GM18526 (cell line): ENCODE results near the gene LATS1.

Experiments
- POLR2A ChIP-seq: IDR thresholded peaks from 3 replicates; pipeline ENCODE4 v1.6.1; 2011; ENCODE audit not compliant: insufficient read length; ENCODE audit errors: extremely low read depth

The LATS1 gene

DNA sequence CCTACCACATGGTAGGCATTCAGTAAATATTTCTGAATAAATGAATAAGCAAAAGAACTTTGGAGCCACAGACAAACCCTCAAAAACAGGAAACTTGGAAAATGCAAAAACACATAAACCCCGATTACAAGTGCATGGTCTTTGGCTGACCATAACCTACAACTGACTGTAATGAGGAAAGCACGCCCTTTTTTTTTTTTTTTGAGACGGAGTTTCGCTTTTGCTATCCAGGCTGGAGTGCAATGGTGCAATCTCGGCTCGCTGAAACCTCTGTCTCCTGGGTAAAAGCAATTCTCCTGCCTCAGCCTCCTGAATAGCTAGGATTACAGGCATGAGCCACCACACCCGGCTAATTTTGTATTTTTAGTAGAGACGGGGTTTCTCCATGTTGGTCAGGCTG, 11.9 kb upstream of the LATS1 start:
- TF ChIP-seq POLR2A: no peak

DNA sequence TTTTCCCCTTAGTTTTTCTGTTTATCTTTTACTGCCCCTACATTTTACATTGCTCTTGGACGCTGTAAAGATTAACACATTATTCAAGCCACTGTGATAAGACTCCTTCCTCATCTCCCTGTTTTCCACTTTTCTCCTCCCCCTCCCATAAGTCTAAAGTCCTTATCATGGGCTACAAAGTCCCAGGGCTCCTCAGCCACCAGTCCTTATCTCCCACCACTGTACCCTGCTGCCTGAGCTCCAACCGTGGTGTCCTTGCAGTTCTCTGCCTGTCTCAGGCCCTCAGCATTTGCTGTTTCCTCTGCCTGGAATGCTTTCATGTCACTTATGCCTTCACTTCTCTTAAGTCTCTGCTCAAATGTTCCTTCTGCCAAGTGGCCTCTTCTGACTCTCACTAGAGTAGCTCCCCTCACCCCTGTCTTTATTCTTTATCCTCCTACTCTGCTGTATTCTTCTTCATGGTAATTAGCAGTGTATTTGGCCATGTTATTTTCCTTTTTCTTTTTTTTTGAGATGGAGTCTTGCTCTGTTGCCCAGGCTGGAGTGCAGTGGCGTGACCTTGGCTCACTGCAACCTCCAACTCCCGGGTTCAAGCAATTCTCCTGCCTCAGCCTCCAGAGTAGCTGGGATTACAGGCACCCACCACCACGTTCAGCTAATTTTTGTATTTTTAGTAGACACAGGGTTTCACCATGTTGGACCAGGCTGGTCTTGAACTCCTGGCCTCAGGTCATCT, 10.8 kb upstream of the LATS1 start:
- no peak for TF ChIP-seq POLR2A

DNA sequence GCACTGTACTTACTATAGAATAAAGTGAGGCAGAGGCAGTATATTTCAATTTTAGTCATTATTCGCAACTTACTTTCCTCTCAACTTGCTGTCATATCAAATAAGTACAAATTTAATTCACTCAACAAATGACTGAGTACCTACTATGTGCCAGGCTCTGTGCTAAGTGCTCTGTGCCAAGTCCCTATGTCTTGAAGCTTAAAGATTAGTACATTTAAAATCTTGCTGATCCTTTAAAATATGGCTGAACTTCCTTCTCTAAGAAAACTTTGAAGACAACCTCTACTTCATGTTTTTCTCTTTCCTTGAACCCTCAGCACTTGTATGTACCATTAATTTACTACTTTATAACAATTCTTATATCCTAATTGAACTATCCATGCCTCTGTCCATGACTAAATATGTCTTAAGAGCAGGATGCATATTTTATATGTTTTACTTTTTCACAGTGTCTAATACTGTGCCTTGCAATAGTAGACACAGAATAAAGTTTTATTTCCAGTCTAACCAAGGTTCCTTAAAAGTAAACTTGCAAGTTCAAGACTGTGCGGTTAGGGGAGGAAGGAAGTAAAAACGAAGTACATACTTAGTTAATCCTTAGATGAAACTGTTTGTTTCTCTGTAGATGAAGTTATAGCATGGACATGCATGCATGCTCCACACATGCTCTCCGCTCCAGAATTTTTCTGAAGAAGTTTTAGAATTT, 10.0 kb upstream of the LATS1 start:
- no peak for TF ChIP-seq POLR2A

DNA sequence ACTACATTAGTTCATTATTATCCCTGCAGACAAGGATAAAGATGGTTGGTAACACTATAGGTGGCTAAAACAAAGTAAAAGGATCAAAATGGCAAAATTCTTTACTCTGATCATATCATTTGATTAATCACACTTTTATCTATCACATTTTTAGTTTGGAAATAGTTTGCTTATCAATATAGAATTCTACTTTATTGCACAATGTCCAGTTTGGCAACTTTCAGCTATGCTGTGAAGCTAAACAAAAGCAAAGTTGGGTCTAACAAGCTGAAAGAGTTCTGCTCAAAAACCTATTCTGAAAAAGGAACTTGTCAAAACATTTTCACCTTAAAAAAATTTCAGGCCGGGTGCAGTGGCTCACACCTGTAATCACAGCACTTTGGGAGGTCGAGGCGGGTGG, 7.9 kb upstream of the LATS1 start:
- TF ChIP-seq POLR2A: no peak

DNA sequence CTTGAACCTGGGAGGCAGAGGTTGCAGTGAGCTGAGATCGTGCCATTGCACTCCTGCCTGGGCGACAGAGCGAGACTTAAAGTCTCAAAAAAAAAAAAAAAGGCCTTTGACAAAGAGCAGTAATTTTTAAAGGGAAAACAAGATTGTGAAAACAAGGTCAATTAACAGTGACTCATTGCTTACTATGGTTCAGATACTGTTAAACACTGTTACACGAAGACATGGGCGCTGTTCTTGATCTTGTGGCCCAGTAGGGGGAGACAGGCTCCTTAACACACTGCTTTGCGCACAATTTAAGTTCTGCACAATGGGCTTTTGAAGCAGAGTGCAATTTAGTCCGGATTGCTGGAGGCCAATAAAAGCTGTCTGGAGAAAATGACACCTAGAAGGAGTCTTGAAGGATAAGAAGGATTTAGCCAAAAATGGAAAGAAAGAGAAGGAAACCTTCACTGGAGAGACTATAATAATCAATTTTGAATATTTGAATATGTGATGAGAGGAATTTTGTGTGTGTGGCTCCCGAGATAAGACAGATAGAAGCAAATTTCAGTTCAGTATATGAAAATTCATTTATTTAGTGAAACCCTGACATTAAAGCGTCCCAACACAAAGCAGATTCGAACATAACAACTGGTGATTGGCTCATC, 6.0 kb upstream of the LATS1 start:
- TF ChIP-seq POLR2A: no peak

DNA sequence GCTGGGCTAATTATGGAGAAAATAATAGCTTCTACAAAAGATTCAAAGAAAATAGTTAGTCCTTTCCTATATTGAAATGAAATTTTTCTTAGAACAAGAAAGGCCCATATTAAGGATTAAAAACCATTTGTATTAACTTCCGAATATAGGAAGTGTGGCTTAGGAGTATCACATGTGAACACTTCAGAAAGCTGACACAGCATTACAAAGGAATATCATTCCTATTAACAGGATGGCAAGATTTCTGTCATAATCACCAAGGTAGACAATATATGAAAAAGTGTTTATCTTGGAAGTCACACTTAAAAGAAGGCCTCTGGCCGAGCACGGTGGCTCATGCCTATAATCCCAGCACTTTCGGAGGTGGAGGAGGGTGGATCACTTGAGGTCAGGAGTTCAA, 5.4 kb upstream of the LATS1 start:
- no peak for TF ChIP-seq POLR2A

DNA sequence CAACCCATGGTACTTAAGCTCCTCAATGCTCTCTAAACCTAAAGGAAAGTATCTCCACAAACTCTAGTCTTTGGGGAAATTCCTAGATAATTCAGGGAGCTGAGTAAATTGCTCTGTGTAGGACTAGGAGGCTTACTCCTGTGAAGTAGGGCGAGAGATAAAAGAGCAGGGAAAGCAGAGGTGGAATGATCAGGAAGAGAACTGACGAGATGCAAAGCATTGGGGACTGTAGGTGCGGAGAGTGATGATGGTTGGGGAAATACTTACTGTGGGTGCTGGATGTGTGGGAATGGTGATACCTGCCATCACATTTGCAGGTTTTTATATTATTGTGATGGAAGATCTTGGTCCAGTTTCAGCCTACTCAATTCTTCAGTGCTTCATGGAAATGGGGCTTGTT, 1.6 kb upstream of the LATS1 start:
- TF ChIP-seq POLR2A: no peak

DNA sequence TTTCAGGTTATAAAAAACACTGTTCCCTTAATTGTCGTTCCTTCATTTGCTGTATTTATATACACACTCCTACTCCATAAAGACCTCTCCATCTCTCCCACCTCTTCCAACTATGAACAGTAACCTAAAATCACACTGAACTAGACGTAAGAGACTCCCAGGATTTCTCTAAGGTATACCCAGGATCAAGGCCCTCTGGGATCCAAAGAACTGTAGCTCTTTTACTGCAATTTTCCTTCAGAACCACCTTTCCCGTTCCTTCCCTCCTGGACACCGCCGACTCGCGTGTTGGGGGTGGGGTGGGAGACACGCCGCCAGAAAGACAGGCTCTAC, 680 bp downstream of the LATS1 start:
- no peak for TF ChIP-seq POLR2A

DNA sequence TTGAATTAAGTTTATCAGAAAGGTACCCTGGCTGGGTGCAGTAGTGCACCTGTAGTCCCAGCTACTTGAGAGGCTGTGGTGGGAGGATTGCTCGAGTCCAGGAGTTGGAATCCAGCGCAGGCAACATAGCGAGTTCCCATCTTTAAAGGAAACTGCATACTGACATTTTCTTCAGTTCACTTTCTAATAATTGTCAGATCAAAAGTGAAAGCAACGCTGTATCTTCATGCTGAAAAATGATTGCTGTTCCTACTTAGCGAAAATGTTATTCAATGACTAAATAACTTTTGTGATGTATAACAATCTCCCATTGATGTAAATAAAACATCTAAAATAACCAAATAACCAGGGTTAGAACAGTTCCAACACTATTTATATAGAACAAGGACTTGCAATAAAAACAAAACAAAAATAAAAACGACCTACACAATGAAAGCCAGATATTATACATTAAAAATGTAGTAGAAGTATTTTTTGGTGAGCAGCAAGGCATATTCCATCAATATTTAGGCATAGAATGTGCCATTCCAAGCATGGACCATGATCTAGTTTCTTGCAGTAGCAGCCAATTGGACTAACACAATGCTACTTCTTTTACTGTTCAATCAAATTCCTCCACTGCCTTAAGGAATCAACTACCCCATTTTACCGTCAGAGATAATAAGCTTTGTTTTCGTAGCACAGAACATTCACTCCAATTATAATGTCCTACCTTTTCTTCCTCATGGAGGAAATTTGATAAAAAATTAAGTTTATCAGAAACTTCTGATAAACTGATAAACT, 1.5 kb downstream of the LATS1 start:
- TF ChIP-seq POLR2A: no peak

DNA sequence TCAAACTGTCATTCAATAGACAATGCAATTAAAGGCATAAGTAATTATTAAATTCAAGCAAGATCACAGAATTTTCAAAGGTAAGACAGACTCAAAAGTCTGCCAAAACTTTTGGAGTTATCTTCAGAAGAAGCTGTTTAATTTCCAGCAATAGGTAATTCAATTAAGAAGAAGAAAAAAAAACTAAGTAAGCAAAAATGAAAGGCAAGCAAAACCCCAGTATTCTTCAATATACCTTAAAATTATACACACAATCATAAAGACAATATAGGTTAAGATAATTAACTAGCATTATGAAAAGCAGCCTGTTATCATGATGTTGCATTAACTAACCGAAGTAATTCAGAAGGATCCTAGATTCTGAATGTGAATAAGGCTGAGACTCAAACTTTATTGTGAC, 3.5 kb downstream of the LATS1 start:
- TF ChIP-seq POLR2A: no peak

DNA sequence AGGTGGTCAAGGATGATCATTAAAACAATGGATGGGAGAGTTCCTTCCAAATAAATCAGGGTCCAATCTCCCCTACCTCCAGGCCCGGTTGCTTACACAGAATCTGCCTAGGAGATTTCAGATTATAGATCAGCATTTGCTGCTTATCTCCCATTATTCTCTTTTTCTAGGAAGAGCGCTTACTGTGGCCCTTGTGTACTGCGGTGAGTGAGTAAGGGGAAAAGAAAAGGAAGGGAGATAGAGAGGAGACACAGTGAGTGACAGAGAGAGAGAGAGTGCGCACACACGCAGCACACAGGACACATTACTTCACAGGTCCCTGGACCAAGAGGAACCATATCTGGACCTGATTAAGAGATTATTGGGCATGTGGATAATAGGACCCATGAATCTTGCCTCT, 6.2 kb downstream of the LATS1 start:
- TF ChIP-seq POLR2A: no peak

DNA sequence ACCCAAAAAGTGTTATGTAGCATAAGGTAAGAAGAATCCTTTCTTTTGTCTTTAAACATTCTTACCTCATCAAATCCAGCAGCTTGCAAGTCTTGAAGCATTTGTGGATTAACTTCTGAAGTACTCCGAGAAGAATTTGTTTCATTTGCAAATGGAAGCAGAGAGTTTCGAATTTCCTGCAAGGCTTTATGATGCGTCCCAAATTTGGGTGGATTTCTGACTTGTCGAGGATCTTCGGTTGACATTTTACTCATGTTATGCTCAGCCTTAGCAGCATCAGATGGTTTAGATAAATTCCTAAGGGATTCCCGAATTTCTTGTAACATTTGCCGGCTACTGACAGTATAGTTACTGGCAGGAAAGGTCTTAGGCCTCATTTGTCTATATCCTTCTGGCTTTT, 16.2 kb downstream of the LATS1 start:
- no peak for TF ChIP-seq POLR2A

DNA sequence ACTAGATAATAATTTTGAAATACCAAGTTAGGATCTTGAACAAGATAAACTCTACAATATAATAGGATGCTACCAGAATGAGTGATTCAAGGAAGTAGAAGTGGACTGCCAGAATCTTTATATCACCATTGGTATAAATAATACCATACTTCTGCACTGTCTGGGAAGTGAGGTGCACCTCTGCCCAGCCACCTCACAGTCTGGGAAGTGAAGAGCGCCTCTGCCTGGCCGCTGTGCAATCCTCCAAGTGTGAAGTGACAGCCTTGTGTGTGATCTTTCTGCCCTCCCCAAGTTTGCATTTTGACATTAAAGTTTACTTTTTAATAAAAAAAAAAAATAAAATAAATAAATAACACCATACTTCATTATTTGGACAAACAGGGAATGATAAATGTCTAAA, 18.8 kb downstream of the LATS1 start:
- TF ChIP-seq POLR2A: no peak

DNA sequence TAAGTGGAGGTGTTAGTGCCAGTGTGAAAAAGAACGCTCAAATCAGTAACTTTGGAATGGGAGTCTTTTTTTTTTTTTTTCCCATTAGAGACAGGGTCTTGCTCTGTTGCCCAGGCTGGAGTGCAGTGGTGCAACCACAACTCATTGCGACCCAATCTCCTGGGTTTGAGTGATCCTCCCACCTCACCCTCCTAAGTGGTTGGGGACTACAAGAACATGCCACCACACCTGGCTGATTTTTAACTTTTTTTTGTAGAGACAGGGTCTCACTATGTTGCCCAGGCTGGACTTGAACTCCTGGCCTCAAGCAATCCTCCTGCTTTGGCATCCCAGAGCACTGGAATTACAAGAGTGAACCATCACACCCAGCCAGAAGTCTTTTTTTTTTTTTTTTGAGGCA, 19.7 kb downstream of the LATS1 start:
- no peak for TF ChIP-seq POLR2A

DNA sequence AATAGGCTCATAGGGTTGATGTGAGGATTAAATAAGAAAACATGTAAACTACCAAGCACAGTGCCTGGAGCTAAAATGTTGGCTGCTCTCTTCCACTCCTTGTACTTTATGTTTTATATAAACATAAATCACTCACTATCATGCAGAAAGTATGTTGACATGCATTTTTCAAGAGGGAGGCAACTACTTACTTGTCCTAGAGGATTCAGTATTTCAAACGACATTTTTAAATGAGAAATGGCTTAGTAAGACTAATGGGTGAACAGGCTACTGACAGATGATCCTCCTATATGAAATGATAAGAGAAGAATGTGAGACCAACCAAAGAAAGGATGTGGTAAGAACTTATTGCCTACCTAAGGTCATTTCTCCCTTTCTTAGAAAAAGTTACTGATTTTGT, 21.0 kb downstream of the LATS1 start:
- no peak for TF ChIP-seq POLR2A

DNA sequence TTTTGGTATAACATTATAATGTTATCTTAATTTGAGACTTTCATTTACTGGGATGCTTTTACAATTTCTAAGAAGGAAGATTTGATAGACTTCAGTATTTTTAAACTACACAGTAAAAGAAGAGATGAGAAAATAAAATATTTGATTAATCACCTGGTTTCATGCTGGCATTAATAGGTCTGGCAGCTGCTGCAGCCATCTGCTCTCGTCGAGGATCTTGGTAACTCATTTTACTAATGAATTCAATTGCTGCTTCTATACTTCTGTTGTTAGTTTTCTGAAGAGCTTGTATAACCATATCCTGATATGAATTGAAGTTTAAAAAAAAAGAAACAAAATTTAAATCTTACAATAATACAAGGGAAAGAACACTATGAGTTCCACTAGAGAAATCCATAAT, 23.0 kb downstream of the LATS1 start:
- TF ChIP-seq POLR2A: no peak
